DMS79 treated with DMSO at 0.1 percent for 48 hours (cell line): ENCODE results near the gene FAM53B.

Experiments
- DNase-seq: peaks from one replicate; lab custom pipeline; 2025; lab: John Stamatoyannopoulos, UW

Gene FAM53B

GRCh38 chr10:124677749-124678556, 66.2 kb downstream of the FAM53B start:
- DNase-seq: no peak

DNA sequence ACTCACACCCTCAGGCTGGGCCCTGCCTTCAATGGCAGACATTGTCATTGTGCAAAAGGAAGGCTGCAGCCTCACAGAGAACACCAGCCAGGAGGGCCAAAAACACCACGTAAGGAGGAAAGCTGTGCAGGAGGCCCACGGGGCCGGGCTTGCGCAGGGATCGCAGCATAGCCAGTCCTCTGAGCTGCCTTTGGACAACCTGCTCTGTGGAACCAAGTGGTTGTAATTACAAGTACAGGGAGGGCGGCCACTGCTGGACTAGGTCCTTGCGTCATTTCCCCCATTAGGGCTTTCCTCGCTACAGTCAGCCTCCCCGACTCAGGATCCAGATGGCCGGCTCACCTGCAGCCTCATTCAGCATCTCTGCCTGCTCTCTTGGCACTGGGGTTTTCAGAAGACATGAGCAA, 66.9 kb downstream of the FAM53B start:
- no peak for DNase-seq

DNA sequence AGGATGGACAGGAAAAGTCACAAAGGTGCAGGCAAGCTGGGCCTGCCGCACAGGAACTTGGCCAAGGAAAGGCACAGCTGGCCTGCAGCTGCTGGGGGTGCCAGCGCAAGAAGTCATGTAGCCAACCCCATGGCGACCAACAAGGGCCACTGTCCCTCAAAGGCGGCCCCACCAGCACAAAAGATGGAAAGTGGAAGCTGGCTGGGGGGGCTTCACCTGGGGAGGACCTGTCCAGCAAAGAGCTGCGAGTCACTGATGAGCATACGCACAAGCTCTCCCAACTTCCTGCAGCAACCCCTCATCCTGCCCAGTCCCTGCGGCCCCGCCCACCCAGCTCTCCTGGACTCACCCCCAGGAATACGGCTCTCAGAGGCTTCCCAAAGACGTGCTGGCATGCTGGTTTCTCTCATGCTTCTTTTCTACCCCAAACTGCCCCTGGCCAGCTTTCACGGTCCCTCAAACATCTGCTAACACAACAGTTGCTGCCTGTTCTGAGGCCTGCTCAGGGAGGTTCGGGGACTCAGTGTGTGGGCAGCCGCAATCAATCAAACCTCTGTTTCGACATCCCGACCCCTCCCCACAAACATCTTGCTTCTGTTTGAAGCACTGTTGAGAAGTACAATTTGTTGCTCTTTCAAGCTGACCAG, 67.6 kb downstream of the FAM53B start:
- no peak for DNase-seq

- no peak for DNase-seq
Observed at GRCh38 chr10:124675824-124676223, 68.4 kb downstream of the FAM53B start.

GRCh38 chr10:124675261-124675660, 68.9 kb downstream of the FAM53B start:
- no peak for DNase-seq

DNA sequence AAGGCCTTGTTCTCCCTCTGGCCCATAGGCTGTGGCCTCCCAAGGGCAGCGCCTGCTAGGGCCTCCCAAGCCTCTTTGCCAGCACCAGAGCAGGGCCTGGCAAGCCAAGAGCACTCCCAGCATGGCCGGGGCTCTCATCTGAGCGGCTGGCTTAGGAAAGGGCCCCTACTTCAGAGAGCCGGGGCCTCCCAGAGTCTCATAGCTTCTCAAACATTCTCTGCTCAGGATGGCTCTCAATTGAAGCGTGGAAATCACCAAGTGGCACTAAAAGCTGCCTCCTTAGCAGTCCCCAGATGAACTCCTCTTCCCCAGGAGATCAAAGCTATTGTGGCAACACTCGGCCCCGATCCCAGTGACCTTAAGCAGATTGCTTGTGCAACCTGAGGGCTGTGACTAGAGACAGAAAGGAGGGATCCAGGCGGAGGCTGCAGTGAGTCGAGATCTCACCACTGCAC, 69.4 kb downstream of the FAM53B start:
- DNase-seq: peak; percentile 72

DNA sequence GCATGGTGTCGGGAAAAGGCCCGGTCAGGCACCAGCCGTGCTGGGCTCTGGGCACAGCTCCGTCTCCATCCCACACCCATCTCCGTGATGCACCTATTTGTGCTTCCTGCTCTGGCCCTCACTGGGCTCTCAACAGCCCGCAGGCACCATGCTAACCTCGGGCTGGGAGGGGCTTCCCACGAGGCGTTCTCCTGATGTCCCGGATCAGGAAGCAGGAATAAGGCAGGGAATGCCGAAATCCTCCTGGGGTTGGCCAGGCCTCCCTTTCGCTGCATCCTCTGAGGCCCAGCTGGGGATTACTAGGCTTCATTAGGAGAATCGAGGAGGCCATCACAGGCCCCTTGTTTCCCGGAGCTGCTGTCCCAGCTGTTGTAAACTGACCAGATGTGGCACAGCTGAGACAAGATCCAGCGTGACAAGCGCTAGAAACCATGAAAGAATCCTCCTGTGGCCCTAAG, 72.0 kb downstream of the FAM53B start:
- DNase-seq: no peak

- no peak for DNase-seq
Observed at GRCh38 chr10:124671486-124672075, 72.6 kb downstream of the FAM53B start.

DNA sequence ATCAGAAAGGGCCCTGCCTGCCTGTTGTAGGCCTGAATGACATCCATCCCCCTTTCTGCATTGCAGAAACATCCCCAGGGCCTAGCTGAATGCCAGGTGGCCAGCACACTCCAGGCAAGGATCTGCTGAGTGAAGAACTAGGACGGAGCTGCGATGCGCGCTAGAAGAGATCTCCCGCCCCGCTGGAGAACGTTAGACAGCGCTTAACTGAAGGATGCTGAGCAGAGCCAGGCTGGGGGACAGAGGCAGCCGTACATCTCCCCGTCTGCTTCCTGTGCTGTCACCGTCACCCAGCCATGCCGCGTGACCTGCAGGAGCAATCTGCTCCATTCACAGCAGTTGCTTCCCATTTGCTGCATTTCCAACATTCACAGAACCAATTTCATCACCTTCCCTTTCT, 73.3 kb downstream of the FAM53B start:
- peak; percentile 10 for DNase-seq

DNA sequence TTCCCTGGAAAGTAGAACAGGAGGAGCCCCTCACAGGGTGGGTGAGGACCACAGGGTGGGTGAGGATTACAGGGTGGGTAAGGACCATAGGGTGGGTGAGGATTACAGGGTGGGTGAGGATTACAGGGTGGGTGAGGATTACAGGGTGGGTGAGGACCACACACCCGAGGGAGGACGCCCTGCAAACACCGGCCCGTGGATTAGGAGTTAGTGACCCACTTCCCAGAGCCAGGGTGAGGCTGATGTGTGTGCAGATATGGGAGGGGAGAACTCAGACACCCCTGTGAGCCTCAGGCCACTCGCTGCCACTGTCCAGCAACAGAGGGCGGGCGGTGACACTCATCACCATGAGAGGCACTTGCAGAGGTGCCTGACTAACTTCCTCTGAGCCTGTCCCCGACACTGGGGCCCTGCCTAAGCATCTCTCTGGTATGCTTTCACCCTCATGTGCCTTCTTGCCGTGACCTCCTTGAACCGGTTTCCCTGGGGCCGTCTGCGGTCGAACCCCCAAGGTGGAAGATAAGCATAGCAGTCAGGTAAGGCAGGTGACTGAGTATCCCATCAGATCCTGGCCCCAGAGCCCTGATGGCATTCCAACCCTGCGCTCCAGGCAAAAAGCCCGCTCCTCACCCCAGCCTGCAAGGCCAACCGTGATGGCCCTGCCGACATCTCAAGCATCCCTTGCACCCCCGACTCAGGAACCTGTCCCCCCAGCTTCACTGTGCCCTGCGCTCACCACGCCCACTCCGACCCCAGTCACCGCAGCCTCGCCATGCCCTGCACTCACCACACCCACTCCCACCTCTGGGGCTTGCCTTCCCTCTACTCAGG, 74.1 kb downstream of the FAM53B start:
- DNase-seq: no peak

- no peak for DNase-seq
Observed at GRCh38 chr10:124669141-124669823, 74.9 kb downstream of the FAM53B start.

DNA sequence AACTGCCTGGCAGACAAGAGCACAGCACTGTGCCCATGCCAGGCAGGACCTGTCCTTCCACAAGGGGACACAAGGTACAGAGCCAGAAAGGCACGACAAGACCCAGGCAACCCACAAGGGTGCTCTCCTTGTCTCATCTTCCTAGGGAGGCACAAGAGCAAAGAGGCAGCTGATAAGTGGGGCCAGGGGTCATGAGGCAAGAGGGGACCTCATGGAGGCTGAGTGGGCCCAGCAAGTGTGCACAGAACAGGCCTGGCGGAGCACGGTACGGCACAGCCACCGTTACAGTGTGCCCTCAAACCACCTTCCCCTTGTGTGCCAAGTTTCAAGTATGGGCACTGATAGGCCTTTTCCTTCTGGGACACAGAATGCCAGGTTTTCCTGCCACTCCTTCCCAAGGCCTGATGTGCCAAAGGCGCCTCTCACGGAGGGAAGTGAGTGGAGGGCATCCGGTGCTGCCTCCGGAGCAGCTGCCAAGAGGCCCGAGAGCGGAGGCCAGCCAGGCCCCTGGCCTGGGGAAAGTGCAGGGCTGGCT, 75.6 kb downstream of the FAM53B start:
- no peak for DNase-seq

DNA sequence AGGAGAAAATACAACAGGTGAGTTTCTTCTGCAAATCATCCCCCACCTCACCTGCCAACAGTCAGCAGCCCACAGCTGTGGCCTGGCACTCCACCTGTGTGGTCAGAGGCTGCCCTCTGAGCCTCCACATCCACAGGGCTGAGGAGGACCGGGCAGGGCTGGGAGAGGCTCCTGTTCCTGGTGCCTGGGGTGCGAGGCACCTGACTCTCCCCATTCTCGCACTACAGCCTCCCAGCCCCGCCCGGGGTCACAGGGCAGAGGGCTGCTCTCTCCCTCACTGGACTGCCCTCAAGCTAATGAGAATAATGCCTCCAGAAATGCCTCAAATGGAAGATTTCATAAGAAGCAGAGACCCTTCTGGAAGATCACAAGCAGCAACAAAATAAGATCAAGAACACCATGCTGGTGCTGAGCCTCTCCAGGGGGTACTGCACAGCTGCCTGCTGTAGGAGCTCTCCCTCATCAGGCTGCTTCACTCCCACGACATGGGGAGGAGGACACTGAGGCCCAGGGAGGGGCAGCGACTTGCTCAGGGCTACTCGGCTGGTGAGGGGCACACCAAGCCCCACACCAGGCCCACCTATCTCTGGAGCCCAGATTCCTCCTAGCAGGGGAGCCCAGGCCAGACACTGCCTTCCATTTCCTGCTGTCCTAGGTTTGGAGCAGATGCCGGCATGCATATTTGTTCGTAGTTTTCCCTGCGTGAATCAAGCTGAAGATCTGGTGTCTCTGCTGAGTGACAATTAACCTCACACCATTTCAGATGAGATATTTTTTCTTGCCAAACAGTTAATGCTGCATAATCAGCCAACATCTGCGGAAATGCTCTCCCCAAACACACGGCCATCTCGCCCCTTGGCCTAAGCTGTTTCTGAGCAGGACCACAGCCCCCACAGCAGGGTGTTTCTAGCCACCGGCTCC, 76.5 kb downstream of the FAM53B start:
- no peak for DNase-seq

DNA sequence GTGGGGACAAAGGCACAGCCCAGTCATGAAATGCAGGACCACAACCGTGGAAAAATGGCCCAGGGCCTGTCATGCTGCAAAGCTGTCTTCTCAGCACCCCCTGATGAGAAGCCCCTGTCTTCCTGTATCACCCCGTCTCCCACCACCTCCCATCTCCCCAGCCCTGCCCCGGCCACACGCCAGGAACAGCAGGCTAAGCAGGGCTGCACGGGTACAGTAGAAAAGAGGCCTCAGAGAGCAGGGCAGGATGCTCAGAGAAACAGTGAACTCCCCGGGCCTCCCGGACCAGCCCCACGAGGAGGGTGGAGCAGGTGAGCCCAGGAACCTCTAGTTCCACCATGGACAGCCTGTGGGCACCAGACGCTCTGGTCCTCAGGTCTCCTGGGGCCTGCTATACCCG, 77.7 kb downstream of the FAM53B start:
- DNase-seq: no peak

- no peak for DNase-seq
Observed at GRCh38 chr10:124665980-124666379, 78.2 kb downstream of the FAM53B start.

DNA sequence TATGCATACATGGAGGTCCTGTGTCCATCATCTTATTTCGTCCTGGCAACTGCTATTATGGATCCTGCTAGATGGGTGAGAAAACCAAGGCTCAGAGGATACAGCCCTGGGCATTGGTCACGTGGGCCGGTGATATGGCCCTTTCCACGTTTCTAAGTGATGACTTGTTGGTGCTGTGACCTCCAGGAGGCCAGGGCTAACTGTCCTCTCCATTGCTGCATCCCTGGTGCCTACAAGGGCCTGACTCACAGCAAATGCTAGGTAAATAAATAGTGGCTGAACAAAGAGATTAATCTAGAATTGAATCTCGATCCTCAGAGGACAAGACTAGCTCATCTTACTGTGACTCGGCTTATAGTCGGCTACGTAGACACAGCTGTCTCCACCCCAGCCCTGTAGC, 78.6 kb downstream of the FAM53B start:
- DNase-seq: no peak

- DNase-seq: no peak
Observed at GRCh38 chr10:124665091-124665490, 79.1 kb downstream of the FAM53B start.

GRCh38 chr10:124663766-124664360, 80.3 kb downstream of the FAM53B start:
- peak; percentile 5 for DNase-seq

DNA sequence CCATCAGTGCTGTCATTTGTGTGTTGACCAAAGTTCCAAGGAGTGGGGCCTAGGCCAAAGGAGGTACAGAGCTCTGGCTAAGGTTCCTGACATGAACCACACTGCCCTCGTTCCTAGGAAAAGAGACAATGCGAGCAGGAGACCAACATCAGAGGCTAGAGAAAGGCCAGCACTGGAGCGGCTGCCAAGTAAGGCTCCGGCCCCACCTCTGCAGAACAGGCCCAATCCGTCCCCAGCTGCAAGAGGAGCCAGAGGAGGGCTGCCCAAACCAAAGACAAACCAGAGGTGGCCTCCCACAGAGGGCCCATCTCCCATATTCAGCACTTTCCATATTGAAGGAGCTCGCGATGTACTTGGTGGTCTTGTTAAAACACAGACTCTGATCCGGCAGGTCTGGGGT, 81.0 kb downstream of the FAM53B start:
- no peak for DNase-seq

DNA sequence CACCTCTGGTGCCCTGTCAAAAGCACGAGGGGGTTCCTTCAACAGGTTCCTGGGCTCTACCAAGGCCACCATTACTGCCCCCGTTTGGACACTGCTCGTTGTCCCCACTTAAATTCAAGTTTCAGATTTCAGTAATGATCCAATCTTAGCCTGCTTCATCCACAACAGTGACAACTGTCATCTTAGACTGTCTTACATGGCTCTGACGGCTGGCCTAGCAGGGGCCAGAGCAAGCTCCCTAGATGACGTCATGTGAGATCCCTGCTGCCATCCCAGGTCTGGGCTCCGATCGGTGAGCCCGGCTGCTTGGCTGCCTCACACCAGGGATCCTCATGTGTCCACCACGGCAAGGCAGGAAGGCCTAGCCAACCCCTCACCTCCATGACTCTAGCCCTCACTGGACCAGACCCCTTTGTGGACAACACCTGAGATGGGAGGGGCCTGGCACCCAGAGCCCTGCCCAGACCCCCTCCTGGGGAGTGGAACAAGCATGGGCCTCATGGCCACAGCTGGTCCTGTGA, 82.5 kb downstream of the FAM53B start:
- no peak for DNase-seq
